Testis (tissue), 3 donors: Measurements from ENCODE around the gene PLSCR4. TPM values are rescaled to one million over a fixed set of nuclear protein-coding genes. Genes with fewer than 3 reads are reported as not detected.

Experiments
- DNase-seq: peaks from one replicate; pipeline ENCODE4 v3.0.0-alpha.2; 2019
- H3K27ac ChIP-seq, 2 donors: fragments of 200-600 bp; sonication (generic); one replicate each; pipeline ENCODE4 v1.5.1; 2019
- H3K27me3 ChIP-seq: fragments of 200-600 bp; sonication (generic); one replicate; pipeline ENCODE4 v1.5.1; 2019
- H3K36me3 ChIP-seq: fragments of 200-600 bp; sonication (generic); one replicate; pipeline ENCODE4 v1.5.1; 2017; ENCODE audit warnings: low read depth; ENCODE audit errors: missing control alignments
- H3K4me1 ChIP-seq: fragments of 200-600 bp; sonication (generic); one replicate; pipeline ENCODE4 v1.5.1; 2019
- H3K4me3 ChIP-seq, 2 donors: fragments of 200-600 bp; sonication (generic); one replicate each; pipeline ENCODE4 v1.5.1; 2017 to 2019
- H3K9me3 ChIP-seq: fragments of 200-600 bp; sonication (generic); one replicate; pipeline ENCODE4 v1.5.1; 2017
- CTCF ChIP-seq, 3 experiments: fragments of 450-650 bp in 2 of 3; fragments of 200-600 bp in 1 of 3; sonication (generic) in 1 of 3; IDR thresholded peaks; one replicate each; pipeline ENCODE4 v1.5.1; 2016 to 2019; ENCODE audit warnings: antibody characterized with exemption in 3 of 3, mild to moderate bottlenecking in 2 of 3, moderate library complexity in 1 of 3
- POLR2A ChIP-seq: fragments of 450-650 bp; IDR thresholded peaks from one replicate; pipeline ENCODE4 v1.6.1; 2017; ENCODE audit warnings: antibody characterized with exemption, mild to moderate bottlenecking, moderate library complexity
- WGBS, 2 donors: methylation state at CpG; one replicate each; pipeline ENCODE4 v1.1.5; 2018; 5-methylcytosine and 5-hydroxymethylcytosine counted together
- intact Hi-C: fragments of 100-400 bp; cut with DNase I; formaldehyde crosslinking; loops from one replicate; pipeline ENCODE4 v1.15.1; 2023; ENCODE audit warnings: low total_unique reads
- polyA plus RNA-seq: library from polyadenylated mRNA; stranded (reverse); fragments of 350-450 nt; fragmentation: Illumina TruSeq; extraction: RNeasy Lipid Tissue Mini Kit (QIAGEN cat#74804); gene quantifications from one replicate; pipeline ENCODE4 v1.2.3, GENCODE V29; 2014; ENCODE audit warnings: low read depth, low replicate concordance; ENCODE audit not compliant: insufficient read depth
- total RNA-seq, 2 donors: library from RNA; depleted of rRNA; stranded (reverse); fragments of >200 nt; gene quantifications; one replicate each; pipeline ENCODE4 v1.2.3, GENCODE V29; 2016

PLSCR4 gene
- total and polyA plus RNA-seq, 3 donors from 2014 or later: 42.5 to 96.3 (median 89.1) TPM

GRCh38 chr3:146156666-146157314 is 94.1 kb downstream of the PLSCR4 start:
- Histone ChIP-seq H3K36me3 (no peaks in the 10 kb centered on the region), H3K4me1 (no peaks in the 10 kb centered on the region), H3K27ac (peak overlapping the region in 1 of 2 donors; percentile 69), H3K4me3 (no peak overlapping the region), H3K27me3 (no peaks in the 10 kb centered on the region), H3K9me3 (no peaks in the 10 kb centered on the region)
- no peak for TF ChIP-seq POLR2A
- TF ChIP-seq CTCF (IDR thresholded peaks at IDR 0.05): no peak
- WGBS, 2 donors: 47 to 60% methylated on average over 3 of the region's 3 CpGs
- DNase-seq: no peak
- intact Hi-C loops: no loop called here

GRCh38 chr3:146156095-146156494 is 94.8 kb downstream of the PLSCR4 start:
- no peaks in the 10 kb centered on the region for H3K4me1 ChIP-seq
- no peaks in the 10 kb centered on the region for H3K27me3 ChIP-seq
- no peaks in the 10 kb centered on the region for H3K9me3 ChIP-seq
- H3K4me3 ChIP-seq: no peak overlapping the region
- WGBS, 2 donors: 55 to 69% methylated on average over 4 of the region's 4 CpGs
- no peaks in the 10 kb centered on the region for H3K36me3 ChIP-seq
- DNase-seq: no peak
- intact Hi-C loops: no loop called here
- TF ChIP-seq CTCF (IDR thresholded peaks at IDR 0.05): no peak
- TF ChIP-seq POLR2A: no peak
- peak overlapping the region in 1 of 2 donors; percentile 69 for H3K27ac ChIP-seq

- intact Hi-C loops: no loop called here
- DNase-seq: no peak
- H3K27ac ChIP-seq: no peak overlapping the region
- no peaks in the 10 kb centered on the region for H3K9me3 ChIP-seq
- WGBS, 2 donors: 43 to 53% methylated on average over 2 of the region's 2 CpGs
- H3K4me1 ChIP-seq: no peaks in the 10 kb centered on the region
- no peaks in the 10 kb centered on the region for H3K27me3 ChIP-seq
- no peaks in the 10 kb centered on the region for H3K36me3 ChIP-seq
- TF ChIP-seq CTCF (IDR thresholded peaks at IDR 0.05) (no peak), POLR2A (no peak)
- no peak overlapping the region for H3K4me3 ChIP-seq
Measured at GRCh38 chr3:146154995-146155394, 95.9 kb downstream of the PLSCR4 start.

GRCh38 chr3:146154316-146154715 is 96.6 kb downstream of the PLSCR4 start:
- H3K27me3 ChIP-seq: no peaks in the 10 kb centered on the region
- no peak for DNase-seq
- intact Hi-C loops: no loop called here
- H3K4me3 ChIP-seq: no peak overlapping the region
- H3K9me3 ChIP-seq: no peaks in the 10 kb centered on the region
- no peaks in the 10 kb centered on the region for H3K4me1 ChIP-seq
- TF ChIP-seq CTCF (IDR thresholded peaks at IDR 0.05) (no peak), POLR2A (no peak)
- H3K36me3 ChIP-seq: no peaks in the 10 kb centered on the region
- no peak overlapping the region for H3K27ac ChIP-seq
- 94 to 96% methylated on average over 1 of the region's 1 CpG for WGBS, 2 donors

GRCh38 chr3:146153429-146153828 is 97.5 kb downstream of the PLSCR4 start:
- intact Hi-C loops: no loop called here
- no peak for TF ChIP-seq POLR2A
- TF ChIP-seq CTCF (IDR thresholded peaks at IDR 0.05): no peak
- Histone ChIP-seq H3K36me3 (no peaks in the 10 kb centered on the region), H3K4me1 (no peaks in the 10 kb centered on the region), H3K4me3 (no peak overlapping the region), H3K27me3 (no peaks in the 10 kb centered on the region), H3K9me3 (no peaks in the 10 kb centered on the region), H3K27ac (no peak overlapping the region)
- 71 to 80% methylated on average over 4 of the region's 4 CpGs for WGBS, 2 donors
- DNase-seq: no peak
